Central memory CD8-positive, alpha-beta T cell (primary cell): ENCODE measurements around the gene AFAP1L1.

Experiments
- ATAC-seq: fragments of 150-1000 bp; cut with Tn5 transposase; replicated peaks from 2 replicates; pipeline ENCODE4 v1.10.0; 2022; ENCODE audit warnings: mild to moderate bottlenecking, moderate FRiP score, moderate number of reproducible peaks; ENCODE audit not compliant: poor library complexity, severe bottlenecking; ENCODE audit errors: extremely low read depth
- DNase-seq, 2 donors: peaks; one replicate each; pipeline ENCODE4 v3.0.0; 2021; ENCODE audit warnings: low spot score in 2 of 2
- H3K27ac Mint-ChIP-seq: one replicate; pipeline ENCODE4 v1.8.0; 2022; ENCODE audit warnings: low read depth, mild to moderate bottlenecking, moderate library complexity, mixed read lengths
- H3K27me3 Mint-ChIP-seq: one replicate; pipeline ENCODE4 v1.8.0; 2022; ENCODE audit warnings: mixed read lengths
- H3K36me3 Mint-ChIP-seq: one replicate; pipeline ENCODE4 v1.8.0; 2022; ENCODE audit warnings: mild to moderate bottlenecking, moderate library complexity, mixed read lengths; ENCODE audit not compliant: insufficient read depth
- H3K4me1 Mint-ChIP-seq: one replicate; pipeline ENCODE4 v1.8.0; 2022; ENCODE audit warnings: mixed read lengths
- H3K4me3 Mint-ChIP-seq: one replicate; pipeline ENCODE4 v1.8.0; 2022; ENCODE audit warnings: mild to moderate bottlenecking, moderate library complexity, mixed read lengths
- H3K9me3 Mint-ChIP-seq: one replicate; pipeline ENCODE4 v1.8.0; 2022; ENCODE audit warnings: mixed read lengths

AFAP1L1 gene

DNA sequence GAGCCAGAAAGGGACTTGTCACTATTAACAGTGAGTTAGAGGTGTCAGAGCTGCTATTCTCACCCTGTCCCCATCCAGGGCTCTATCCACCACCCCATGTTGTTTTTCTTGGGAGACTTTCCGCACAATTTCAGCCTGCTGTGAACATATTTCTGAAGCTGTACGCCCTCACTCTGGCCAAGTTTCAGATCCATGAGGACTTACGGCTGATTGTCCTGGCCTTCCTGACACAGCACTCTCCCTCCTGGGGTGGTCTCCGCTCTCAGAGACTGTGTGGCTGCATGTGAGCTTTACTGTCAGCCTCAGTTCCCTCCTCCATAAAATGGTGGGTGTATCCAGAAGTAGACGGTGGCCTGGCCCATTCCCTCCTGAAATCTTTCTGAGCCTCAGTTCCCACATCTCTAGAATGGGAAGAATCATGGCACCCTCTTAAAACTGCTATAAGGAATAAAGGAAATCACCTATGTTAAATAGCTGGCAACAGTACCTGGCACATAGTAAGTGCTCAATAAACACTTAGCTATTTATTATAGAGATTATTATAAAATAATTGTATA, 108.2 kb downstream of the AFAP1L1 start:
- ATAC-seq (no peak), DNase-seq (no peak)
- Mint-ChIP-seq H3K4me3 (no peak overlapping the region), H3K36me3 (no peaks in the 10 kb centered on the region), H3K4me1 (peaks cover 6% of the 10 kb centered on the region), H3K27ac (no peak overlapping the region), H3K27me3 (no peaks in the 10 kb centered on the region), H3K9me3 (no peaks in the 10 kb centered on the region)

DNA sequence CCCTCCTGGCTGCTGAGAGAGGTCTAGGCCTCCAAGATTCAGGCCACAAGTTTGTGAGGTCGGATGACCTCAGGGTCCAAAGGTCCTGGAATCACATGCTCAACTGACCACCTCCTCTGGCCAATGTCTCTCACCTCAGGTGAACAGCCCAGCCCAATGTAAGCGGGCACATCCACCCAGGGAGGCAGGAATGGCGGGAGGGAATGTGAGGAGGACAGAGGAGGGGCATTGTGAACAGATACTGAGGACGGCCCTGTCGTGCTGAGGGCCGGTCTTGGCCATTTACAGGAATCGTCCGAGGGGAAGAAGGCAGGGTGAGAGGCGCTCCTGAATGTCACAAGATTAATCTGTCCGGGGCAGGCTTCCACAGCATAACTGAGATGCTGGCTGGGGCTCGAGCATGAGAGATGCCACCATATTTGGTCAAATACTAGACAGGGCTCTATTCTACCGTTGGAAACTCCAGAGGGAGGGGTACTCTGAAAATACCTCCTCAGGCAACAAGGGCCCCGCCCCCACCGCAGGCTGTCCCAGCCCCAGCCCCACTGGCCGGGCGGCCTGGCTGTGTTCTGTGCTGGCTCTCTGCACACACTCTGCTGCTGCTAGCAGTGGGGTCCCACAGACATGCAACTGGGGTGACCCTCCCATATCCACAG, 108.9 kb downstream of the AFAP1L1 start:
- H3K9me3 Mint-ChIP-seq, result no peaks in the 10 kb centered on the region
- H3K27me3 Mint-ChIP-seq, result no peaks in the 10 kb centered on the region
- no peak overlapping the region for H3K4me3 Mint-ChIP-seq
- DNase-seq (no peak), ATAC-seq (no peak)
- H3K4me1 Mint-ChIP-seq, result peaks cover 6% of the 10 kb centered on the region
- no peaks in the 10 kb centered on the region for H3K36me3 Mint-ChIP-seq
- no peak overlapping the region for H3K27ac Mint-ChIP-seq

DNA sequence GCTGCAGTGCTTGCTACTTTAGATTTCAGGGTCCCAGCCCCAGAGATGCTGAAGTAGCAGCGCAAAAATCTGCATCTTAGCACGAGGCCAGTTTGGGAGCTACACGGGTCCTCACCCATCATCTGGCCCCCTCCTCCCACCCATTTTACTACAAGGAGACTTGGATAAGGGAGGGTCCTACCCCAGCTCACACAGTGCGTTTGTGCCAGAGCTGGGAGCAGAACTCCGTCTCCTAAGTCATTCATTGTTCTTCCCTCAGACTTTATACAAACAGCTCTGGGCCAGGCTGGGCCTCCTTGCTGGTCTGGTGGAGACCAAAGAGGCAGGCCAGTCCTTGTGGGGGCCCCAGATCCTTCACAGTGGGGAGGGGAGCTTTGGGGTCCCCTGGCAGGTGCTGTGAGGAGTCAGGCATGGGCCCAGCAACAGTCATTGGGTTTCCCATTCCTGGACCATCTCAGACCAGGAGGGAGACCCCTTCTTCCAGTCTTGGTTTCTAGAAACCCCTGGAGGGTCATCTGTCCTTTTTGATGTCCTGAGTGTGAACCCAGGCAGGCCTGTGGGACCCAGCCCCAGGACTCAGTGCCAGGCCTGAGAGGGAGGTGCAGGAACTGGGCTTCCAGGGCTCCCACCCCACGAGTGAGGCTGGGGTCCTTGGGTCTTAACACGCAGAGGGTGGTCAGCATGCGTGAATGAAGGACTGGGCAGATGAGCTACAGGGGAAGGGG, 109.8 kb downstream of the AFAP1L1 start:
- H3K27ac Mint-ChIP-seq, result no peak overlapping the region
- no peaks in the 10 kb centered on the region for H3K27me3 Mint-ChIP-seq
- ATAC-seq (no peak), DNase-seq (no peak)
- H3K9me3 Mint-ChIP-seq, result no peaks in the 10 kb centered on the region
- H3K36me3 Mint-ChIP-seq, result no peaks in the 10 kb centered on the region
- no peak overlapping the region for H3K4me3 Mint-ChIP-seq
- H3K4me1 Mint-ChIP-seq, result peaks cover 6% of the 10 kb centered on the region

DNA sequence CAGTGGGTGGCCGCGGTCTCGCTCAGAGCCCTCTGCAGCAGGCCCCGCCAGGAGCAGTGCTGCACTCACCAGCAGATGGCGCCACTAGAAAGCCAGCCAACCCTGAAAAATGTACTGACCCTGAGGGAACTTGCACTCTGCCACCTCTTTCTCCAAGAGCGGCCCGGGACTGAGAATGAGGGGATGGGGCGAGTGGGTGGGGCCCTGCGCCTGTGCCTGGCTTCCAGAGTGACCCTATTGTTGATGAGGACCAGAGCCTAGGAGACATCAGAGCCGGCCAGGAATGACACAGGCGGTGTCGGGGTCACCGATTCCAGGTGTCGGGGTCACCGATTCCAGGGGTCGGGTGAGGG, 110.3 kb downstream of the AFAP1L1 start:
- Mint-ChIP-seq H3K4me3 (no peak overlapping the region), H3K36me3 (no peaks in the 10 kb centered on the region), H3K9me3 (no peaks in the 10 kb centered on the region), H3K27me3 (no peaks in the 10 kb centered on the region), H3K4me1 (peaks cover 6% of the 10 kb centered on the region), H3K27ac (no peak overlapping the region)
- ATAC-seq, result no peak
- DNase-seq, result peak; percentile 35 to 59

DNA sequence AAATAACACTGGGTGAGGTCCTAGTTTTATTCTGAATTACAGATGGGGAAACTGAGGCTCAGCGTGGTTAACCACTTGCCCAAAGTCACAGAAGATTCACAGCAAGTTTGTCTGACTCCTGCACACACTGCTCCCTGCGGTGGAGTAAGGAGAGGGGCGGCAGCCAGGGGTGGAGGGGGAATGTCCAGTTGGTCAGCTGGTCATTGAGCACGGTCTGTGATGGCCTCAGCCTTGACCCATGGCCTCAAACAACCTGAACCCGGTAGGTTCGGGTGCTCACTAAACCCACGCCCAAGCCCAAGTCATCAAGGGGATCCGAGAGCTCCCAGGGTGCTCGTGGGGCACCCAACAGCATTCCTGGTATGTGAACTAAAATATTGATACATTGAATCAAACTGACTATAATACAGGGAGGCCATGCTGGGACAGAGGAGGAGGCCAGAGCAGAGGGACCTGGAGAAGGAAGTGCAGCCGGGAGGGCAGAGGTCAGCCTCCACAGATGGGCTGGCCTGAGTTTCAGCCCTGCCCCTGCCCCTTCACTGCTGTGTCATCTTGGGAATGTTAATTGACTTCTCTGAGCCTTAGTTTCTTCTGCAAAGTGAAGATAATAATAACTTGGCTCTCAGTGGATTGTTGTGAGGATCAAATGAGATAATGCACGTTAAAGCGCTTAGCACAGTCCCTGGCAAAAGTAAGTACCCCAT, 111.0 kb downstream of the AFAP1L1 start:
- ATAC-seq (no peak), DNase-seq (no peak)
- Mint-ChIP-seq H3K4me1 (peaks cover 6% of the 10 kb centered on the region), H3K27me3 (no peaks in the 10 kb centered on the region), H3K27ac (no peak overlapping the region), H3K9me3 (no peaks in the 10 kb centered on the region), H3K4me3 (no peak overlapping the region), H3K36me3 (no peaks in the 10 kb centered on the region)

DNA sequence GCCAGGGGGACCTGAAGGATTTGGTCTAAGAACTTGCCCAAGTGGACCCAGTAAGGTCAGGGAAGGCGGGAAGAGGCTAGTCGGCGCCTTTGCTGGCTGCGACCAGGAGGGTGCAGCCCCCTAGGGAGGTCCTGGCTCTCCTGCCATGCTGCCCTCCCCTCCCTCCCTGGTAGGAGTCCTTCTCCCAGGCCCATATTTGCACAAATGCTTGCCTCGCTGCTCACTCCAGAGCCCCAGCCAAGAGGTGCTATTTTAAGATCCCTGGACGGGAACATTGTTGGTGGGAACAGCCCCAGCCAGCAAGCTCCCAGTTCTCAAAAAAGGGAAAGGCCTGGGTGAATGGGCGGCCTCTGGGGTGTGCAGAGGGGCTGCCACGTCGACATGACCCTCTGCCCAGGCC, 111.7 kb downstream of the AFAP1L1 start:
- H3K4me1 Mint-ChIP-seq, result peaks cover 6% of the 10 kb centered on the region
- H3K27ac Mint-ChIP-seq, result no peak overlapping the region
- no peak for DNase-seq
- no peaks in the 10 kb centered on the region for H3K27me3 Mint-ChIP-seq
- no peak overlapping the region for H3K4me3 Mint-ChIP-seq
- H3K9me3 Mint-ChIP-seq, result no peaks in the 10 kb centered on the region
- ATAC-seq, result no peak
- no peaks in the 10 kb centered on the region for H3K36me3 Mint-ChIP-seq

DNA sequence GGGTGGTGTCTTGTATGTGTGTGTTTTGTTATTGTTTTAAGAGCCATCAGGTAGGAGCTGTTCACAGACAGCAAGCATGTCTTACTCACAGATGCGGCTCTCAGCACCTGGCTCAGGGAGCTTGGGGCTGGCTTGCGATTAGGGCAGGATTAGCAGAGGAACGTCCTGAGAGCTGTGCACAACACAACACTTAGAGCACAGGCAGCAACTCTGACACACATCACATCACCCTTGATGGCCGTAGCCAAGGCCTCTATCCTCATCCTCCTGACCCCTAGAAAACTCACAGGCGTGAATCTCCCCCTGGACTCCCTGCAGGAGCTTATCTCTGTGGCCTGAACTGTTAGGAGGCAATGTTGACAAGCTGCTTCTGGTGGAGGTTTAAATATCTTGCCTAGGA, 114.5 kb downstream of the AFAP1L1 start:
- DNase-seq (no peak), ATAC-seq (no peak)
- Mint-ChIP-seq H3K36me3 (peaks cover 3% of the 10 kb centered on the region), H3K4me1 (peaks cover 6% of the 10 kb centered on the region), H3K4me3 (no peak overlapping the region), H3K27ac (no peak overlapping the region), H3K27me3 (no peaks in the 10 kb centered on the region), H3K9me3 (no peaks in the 10 kb centered on the region)

DNA sequence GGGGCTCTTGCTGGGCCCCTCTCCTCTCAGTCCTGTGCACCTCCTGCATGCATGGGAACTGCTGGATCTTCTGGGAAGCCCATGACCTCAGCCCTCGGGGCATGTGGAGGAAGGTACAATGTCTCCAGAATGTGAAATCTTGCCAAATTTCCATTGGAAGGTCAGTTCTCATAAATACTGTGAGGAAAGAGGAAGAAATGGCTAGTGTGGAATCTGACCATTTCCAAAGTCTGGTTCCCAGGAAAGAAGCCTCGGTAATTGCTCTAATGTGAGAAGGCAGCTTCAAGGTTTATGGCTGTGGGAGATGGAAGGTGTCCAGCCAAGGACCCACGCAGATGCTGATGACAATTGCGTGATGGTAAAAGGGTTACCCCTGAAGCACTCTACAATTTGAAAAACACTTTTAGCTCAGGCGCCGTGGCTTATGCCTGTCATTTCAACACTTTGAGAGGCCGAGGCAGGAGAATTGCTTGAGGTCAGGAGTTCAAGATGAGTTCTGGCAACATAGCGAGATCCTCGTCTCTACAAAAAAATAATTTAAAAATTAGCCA, 115.5 kb downstream of the AFAP1L1 start:
- ATAC-seq, result no peak
- Mint-ChIP-seq H3K36me3 (peaks cover 3% of the 10 kb centered on the region), H3K9me3 (no peaks in the 10 kb centered on the region)

DNA sequence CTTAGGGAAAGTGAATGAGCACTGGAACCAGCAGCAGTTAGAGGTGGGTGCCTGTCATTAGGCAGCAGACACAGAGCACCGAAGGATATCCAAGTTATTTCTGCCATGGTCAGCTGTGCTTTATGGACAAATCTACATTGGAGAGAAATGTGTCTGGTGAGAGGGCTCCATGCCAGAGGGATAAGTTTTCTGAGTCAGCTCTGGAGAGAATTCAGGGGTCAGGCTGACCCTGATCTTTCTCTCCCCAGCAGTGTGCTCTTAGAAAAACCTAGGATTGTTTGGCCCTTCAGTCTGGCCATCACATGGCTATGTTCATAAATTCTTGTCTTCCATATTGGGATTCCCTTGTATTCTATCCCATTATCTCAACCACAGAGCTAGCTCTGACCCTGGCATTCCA, 116.3 kb downstream of the AFAP1L1 start:
- Mint-ChIP-seq H3K4me3 (no peak overlapping the region), H3K4me1 (no peaks in the 10 kb centered on the region), H3K27ac (no peak overlapping the region), H3K27me3 (no peaks in the 10 kb centered on the region), H3K9me3 (no peaks in the 10 kb centered on the region), H3K36me3 (peaks cover 3% of the 10 kb centered on the region)
- DNase-seq (no peak), ATAC-seq (no peak)

More for the DNA sequence above, 115.5 kb downstream of the AFAP1L1 start:
- Mint-ChIP-seq H3K27ac (no peak overlapping the region), H3K4me3 (no peak overlapping the region), H3K27me3 (no peaks in the 10 kb centered on the region), H3K4me1 (peaks cover under 1% of the 10 kb centered on the region)
- no peak for DNase-seq

DNA sequence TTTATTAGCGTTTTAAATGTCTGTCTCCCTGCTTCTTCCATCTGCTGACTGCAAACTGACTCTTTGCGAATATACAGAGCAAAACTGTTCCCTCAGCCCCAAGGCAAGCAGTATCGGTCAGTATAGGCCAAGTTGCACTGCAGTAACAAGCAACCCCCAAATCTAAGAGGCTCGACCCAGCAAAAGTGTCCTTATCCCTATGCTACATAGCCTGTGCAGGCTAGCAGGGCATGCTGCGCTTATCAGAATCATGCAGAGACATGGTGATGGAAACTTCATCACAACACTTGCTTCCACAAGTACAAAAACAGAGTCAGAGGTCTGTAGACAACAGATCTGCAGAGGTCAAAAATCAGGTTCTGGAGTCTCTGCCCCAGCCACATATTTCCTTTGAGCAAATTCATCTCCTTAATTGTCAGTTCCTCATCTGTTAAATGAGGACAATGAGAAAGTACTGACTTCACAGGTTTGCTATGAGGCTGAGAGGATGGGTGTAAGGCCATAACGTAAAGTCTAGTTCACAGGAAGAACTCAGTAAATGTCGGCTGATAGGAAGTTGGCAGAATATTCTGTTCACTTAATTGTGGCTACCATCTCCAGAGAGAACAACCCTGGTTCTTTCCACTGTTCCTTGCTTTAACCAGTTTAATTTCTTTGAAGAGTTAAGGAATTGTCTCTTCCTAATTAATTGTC, 117.0 kb downstream of the AFAP1L1 start:
- no peak for DNase-seq
- no peaks in the 10 kb centered on the region for H3K9me3 Mint-ChIP-seq
- H3K27me3 Mint-ChIP-seq, result no peaks in the 10 kb centered on the region
- no peak for ATAC-seq
- no peak overlapping the region for H3K27ac Mint-ChIP-seq
- H3K4me1 Mint-ChIP-seq, result no peaks in the 10 kb centered on the region
- peaks cover 3% of the 10 kb centered on the region for H3K36me3 Mint-ChIP-seq
- H3K4me3 Mint-ChIP-seq, result no peak overlapping the region

DNA sequence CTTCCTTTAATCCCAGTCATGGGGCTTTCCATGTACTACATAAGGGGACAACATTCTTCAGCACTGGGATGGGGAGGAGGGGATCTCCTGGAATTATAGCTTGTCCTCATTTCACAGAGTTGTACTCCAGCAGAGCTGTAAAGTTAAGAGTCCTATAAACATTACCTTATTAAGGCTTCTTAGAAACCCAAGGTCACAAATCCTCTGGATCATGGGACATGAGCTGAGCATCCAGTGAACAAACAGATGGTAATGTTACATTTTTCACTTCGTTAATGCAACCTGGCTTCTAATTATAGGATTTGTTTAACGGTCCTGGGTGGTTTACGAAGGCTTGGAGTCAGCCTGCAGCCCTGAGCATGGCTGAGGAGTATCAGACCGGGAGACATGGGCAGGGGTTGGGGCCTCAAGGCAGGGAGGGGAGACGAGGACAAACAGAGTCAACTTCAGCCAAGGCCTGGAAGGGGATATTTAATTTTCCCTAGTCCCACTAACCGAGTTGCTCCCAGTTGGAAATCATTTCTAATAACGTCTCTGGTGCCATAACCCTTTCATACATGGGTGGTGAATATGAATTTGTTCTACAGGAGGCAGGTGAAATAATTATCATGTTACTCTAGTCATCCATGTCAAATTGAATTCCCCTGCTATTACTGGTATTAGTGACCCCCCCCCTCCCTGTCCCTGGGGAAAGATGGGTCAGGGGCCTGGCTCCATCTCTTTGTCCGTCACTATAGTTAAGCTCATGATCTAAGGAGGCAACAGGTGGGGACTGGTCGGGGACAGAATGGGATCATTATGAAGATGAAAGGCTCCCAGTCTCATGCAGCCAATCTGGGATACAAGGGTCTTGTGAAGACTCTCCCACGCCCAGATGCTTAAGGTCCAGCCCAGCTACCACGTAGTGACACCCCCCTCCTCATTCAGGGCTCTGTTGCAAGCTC, 118.2 kb downstream of the AFAP1L1 start:
- H3K27me3 Mint-ChIP-seq, result no peaks in the 10 kb centered on the region
- H3K9me3 Mint-ChIP-seq, result no peaks in the 10 kb centered on the region
- ATAC-seq, result no peak
- H3K36me3 Mint-ChIP-seq, result peaks cover 3% of the 10 kb centered on the region
- H3K4me1 Mint-ChIP-seq, result no peaks in the 10 kb centered on the region
- H3K4me3 Mint-ChIP-seq, result no peak overlapping the region
- no peak for DNase-seq
- no peak overlapping the region for H3K27ac Mint-ChIP-seq
